Kidney epithelial cell (primary cell): ENCODE data around the gene CASTOR1. TPM values are rescaled to one million over a fixed set of nuclear protein-coding genes. Genes with fewer than 3 reads are reported as not detected.

Experiments used
- DNase-seq: peaks from one replicate; pipeline ENCODE4 v3.0.0-alpha.2; 2010; ENCODE audit warnings: low read depth
- H3K27me3 ChIP-seq: 2 replicates; pipeline ENCODE4 v1.6.0; 2011; ENCODE audit warnings: low read length; ENCODE audit not compliant: control insufficient read depth, insufficient read depth
- H3K36me3 ChIP-seq: 2 replicates; pipeline ENCODE4 v1.5.1; 2011; ENCODE audit warnings: low read length; ENCODE audit not compliant: control insufficient read depth, insufficient read depth
- H3K4me3 ChIP-seq: 2 replicates; pipeline ENCODE4 v1.5.1; 2011; ENCODE audit warnings: low read depth, mild to moderate bottlenecking, control low read depth, low read length
- total RNA-seq: library from RNA; depleted of rRNA; stranded (reverse); fragments of >200 nt; gene quantifications from 2 replicates; pipeline ENCODE4 v1.2.3, GENCODE V29; 2015
- TF ChIP-seq, protein P1 (sequence below): IDR thresholded peaks from 2 replicates; pipeline ENCODE4 v1.5.1; 2011; ENCODE audit warnings: mild to moderate bottlenecking, moderate library complexity, low read length, control low read depth, inconsistent platforms; ENCODE audit not compliant: insufficient read depth, poor library complexity, severe bottlenecking

Gene CASTOR1
- total RNA-seq, 1 donor from 2014 or later, result 10.5 TPM

GRCh38 chr22:30248484-30248883 lies 40.8 kb downstream of the CASTOR1 start:
- TF ChIP-seq, protein P1, sequence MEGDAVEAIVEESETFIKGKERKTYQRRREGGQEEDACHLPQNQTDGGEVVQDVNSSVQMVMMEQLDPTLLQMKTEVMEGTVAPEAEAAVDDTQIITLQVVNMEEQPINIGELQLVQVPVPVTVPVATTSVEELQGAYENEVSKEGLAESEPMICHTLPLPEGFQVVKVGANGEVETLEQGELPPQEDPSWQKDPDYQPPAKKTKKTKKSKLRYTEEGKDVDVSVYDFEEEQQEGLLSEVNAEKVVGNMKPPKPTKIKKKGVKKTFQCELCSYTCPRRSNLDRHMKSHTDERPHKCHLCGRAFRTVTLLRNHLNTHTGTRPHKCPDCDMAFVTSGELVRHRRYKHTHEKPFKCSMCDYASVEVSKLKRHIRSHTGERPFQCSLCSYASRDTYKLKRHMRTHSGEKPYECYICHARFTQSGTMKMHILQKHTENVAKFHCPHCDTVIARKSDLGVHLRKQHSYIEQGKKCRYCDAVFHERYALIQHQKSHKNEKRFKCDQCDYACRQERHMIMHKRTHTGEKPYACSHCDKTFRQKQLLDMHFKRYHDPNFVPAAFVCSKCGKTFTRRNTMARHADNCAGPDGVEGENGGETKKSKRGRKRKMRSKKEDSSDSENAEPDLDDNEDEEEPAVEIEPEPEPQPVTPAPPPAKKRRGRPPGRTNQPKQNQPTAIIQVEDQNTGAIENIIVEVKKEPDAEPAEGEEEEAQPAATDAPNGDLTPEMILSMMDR, result no peak
- peak overlapping the region; percentile 4 for H3K4me3 ChIP-seq
- no peak for DNase-seq
- peaks cover 7% of the 10 kb centered on the region for H3K36me3 ChIP-seq
- H3K27me3 ChIP-seq, result no peaks in the 10 kb centered on the region

GRCh38 chr22:30247974-30248373 lies 41.3 kb downstream of the CASTOR1 start:
- DNase-seq, result no peak
- H3K27me3 ChIP-seq, result no peaks in the 10 kb centered on the region
- TF ChIP-seq, protein P1, result no peak
- peak overlapping the region; percentile 2 for H3K4me3 ChIP-seq
- peaks cover 8% of the 10 kb centered on the region for H3K36me3 ChIP-seq

- peaks cover 5% of the 10 kb centered on the region for H3K36me3 ChIP-seq
- DNase-seq, result no peak
- H3K27me3 ChIP-seq, result no peaks in the 10 kb centered on the region
- H3K4me3 ChIP-seq, result no peak overlapping the region
- TF ChIP-seq, protein P1, result no peak
These were observed 41.7 kb downstream of the CASTOR1 start for GRCh38 chr22:30247561-30247960.

DNA sequence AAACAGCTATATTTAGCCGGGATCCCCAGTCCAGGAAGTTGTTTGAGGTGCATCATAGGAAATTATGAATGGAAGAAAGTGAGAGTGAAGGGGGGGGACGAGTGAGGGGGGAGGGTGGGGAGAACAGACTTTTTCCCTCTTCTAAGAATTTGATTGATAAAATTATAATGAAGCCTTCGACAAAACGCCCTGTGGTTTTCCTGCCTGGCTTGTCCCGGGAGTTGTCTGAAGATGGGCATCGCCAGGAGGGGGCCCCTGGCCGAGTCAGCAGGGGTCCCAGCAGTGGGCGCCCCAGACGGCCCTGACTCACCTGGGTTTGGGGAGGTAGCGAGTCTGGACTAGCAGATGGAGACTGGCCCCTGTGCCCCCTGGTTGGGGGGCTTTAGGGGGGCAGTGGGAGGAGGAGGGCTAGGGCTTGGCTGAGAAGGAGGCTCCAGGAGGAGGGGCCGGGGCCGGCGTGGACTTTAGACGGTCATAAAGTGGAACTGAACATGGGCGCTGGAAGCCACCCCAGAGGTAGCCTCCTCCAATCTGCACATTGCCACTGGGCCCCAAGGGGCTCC lies 42.4 kb downstream of the CASTOR1 start:
- H3K36me3 ChIP-seq, result peaks cover 5% of the 10 kb centered on the region
- no peak for DNase-seq
- peak overlapping the region; percentile 41 for H3K4me3 ChIP-seq
- TF ChIP-seq, protein P1, result peak; percentile 13
- H3K27me3 ChIP-seq, result no peaks in the 10 kb centered on the region

- no peaks in the 10 kb centered on the region for H3K27me3 ChIP-seq
- TF ChIP-seq, protein P1, result no peak
- no peak for DNase-seq
These were observed 43.1 kb downstream of the CASTOR1 start, which contains the start of gene LIF for GRCh38 chr22:30245985-30246813. TSS of gene LIF (minus strand) at chr22:30246759. CDS start at chr22:30246695, 64 bp downstream.

More at GRCh38 chr22:30245985-30246813, 43.1 kb downstream of the CASTOR1 start, which contains the start of gene LIF:
- peak within 1 kb of the TSS; percentile 41 for H3K4me3 ChIP-seq
- peaks cover 6% of the 10 kb centered on the region for H3K36me3 ChIP-seq
